CD4-positive, alpha-beta T cell (primary cell): ENCODE results near the gene TRIM72. TPM values are rescaled to one million over a fixed set of nuclear protein-coding genes. Genes with fewer than 3 reads are reported as not detected.

Experiments used
- ATAC-seq: fragments of 200-7000 bp; cut with Tn5 transposase; one replicate; pipeline ENCODE4 v1.10.0; 2022; ENCODE audit warnings: mild to moderate bottlenecking; ENCODE audit not compliant: poor library complexity
- CTCF ChIA-PET: fragments of 350-600 bp; sonication (Branson Sonifier 250); formaldehyde crosslinking; loops from one replicate; lab custom pipeline; 2021; ENCODE audit warnings: antibody characterized with exemption, inconsistent platforms; lab: Charles Lee
- POLR2A ChIA-PET: fragments of 350-600 bp; sonication (Branson Sonifier 250); formaldehyde crosslinking; loops from one replicate; lab custom pipeline; 2021; ENCODE audit warnings: antibody characterized with exemption, inconsistent platforms; lab: Charles Lee
- DNase-seq, 14 experiments: peaks; one replicate each; pipeline ENCODE4 v3.0.0-alpha.2; 2013 to 2020; ENCODE audit warnings: mixed read lengths in 2 of 14
- H3K27ac ChIP-seq, 2 donors: one replicate each; pipeline versions ENCODE4 v1.5.1 to v1.7.0; 2013; ENCODE audit warnings: low read length in 2 of 2, low read depth in 1 of 2, mild to moderate bottlenecking in 1 of 2
- H3K27me3 ChIP-seq, 2 experiments: 1 replicate in 1 of 2; 2 replicates in 1 of 2; pipeline versions ENCODE4 v1.6.1 to v1.7.0; 2013; ENCODE audit warnings: low read length in 2 of 2, control low read depth in 1 of 2, mild to moderate bottlenecking in 1 of 2, moderate library complexity in 1 of 2; ENCODE audit not compliant: insufficient read depth in 2 of 2, control insufficient read depth in 1 of 2
- H3K36me3 ChIP-seq: one replicate; pipeline ENCODE4 v1.6.1; 2013; ENCODE audit warnings: low read length, control low read depth; ENCODE audit not compliant: insufficient read depth
- H3K4me1 ChIP-seq: one replicate; pipeline ENCODE4 v1.6.1; 2013; ENCODE audit warnings: low read length, control low read depth; ENCODE audit not compliant: insufficient read depth
- H3K4me3 ChIP-seq: one replicate; pipeline ENCODE4 v1.5.1; 2013; ENCODE audit warnings: mild to moderate bottlenecking, low read length, moderate library complexity
- H3K9me3 ChIP-seq, 2 experiments: 1 replicate in 1 of 2; 2 replicates in 1 of 2; pipeline versions ENCODE4 v1.6.1 to v1.7.0; 2013; ENCODE audit warnings: low read length in 2 of 2, mild to moderate bottlenecking in 2 of 2, control low read depth in 1 of 2, moderate library complexity in 1 of 2; ENCODE audit not compliant: control insufficient read depth in 1 of 2, insufficient read depth in 1 of 2
- H3K27ac Mint-ChIP-seq: one replicate; pipeline ENCODE4 v1.8.0; 2020; ENCODE audit warnings: mixed read lengths
- H3K27me3 Mint-ChIP-seq: one replicate; pipeline ENCODE4 v1.8.0; 2021; ENCODE audit warnings: mixed read lengths
- H3K36me3 Mint-ChIP-seq: one replicate; pipeline ENCODE4 v1.8.0; 2021; ENCODE audit warnings: low read depth, mixed read lengths
- H3K4me1 Mint-ChIP-seq: one replicate; pipeline ENCODE4 v1.8.0; 2021; ENCODE audit warnings: low read depth, mixed read lengths
- H3K4me3 Mint-ChIP-seq: one replicate; pipeline ENCODE4 v1.8.0; 2020; ENCODE audit warnings: mild to moderate bottlenecking, mixed read lengths
- H3K9me3 Mint-ChIP-seq: one replicate; pipeline ENCODE4 v1.8.0; 2020; ENCODE audit warnings: mixed read lengths
- intact Hi-C, 2 experiments: fragments of 100-400 bp; cut with DNase I in 1 of 2; cut with micrococcal nuclease in 1 of 2; formaldehyde crosslinking; loops; one replicate each; pipeline versions ENCODE4 v1.15.1 to v1.9.0; 2023 to 2025; cut with DNase I, micrococcal nuclease
- total RNA-seq, 174 experiments: library from RNA in 2 of 174; stranded (reverse) in 2 of 174; gene quantifications; one replicate each; pipeline ENCODE4 v1.2.3 and lab custom pipeline; 2021 to 2026
- TF ChIP-seq, protein P1 (sequence below): fragments of 200-600 bp; IDR thresholded peaks from one replicate; pipeline ENCODE4 v1.8.0; 2022; ENCODE audit warnings: antibody characterized with exemption, mild to moderate bottlenecking

TRIM72 gene
- total RNA-seq, 2 experiments from 2014 or later, result 0.17 TPM; not detected in 1

DNA sequence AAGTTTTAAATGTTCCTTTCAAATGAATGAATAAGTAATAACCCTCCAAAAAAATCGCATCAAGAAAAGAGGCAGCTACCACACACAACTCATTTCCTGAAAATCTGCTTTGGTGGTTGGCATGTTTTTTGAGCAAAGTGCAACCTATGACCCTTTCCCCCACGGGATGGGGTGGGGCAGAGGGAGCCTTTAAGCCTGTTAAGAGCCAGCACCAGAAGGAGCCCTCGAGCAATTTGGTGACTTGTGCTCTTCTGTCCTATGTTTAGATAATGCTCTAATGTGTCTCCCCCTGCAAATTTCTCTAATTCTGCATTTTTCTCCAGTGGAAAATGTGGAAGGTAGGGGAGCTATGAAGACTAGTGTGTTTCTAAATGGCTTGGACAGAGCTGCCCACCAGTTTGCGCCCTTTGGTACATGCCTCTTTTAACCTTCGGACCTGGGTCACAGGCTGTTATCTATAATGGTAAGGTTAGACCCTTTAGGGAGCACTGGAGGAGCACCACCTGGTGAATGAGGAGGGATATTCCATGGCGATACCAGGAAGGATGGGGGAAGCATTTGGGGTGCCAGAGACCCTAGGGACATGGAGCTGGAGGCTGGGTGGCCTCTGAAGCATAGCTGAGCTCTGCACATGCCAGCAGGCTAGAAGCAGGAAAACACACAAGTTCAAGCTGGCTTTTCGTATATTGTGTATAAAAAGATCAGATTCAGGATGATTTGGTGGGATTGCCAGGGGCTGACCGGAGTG is 12.9 kb upstream of the TRIM72 start:
- H3K4me3 ChIP-seq, result peak overlapping the region; percentile 92
- peak overlapping the region; percentile 94 for H3K4me3 Mint-ChIP-seq
- no peaks in the 10 kb centered on the region for H3K27me3 Mint-ChIP-seq
- POLR2A ChIA-PET, result interaction anchor here (0.8 to 8.6 kb wide), 8 partner anchors 10 to 136 kb away, joined by 3 to 119 read pairs (median 21); partner anchors contain the start of genes FUS, TRIM72, ZNF646 and ZNF668
- intact Hi-C loops, result loop anchor here (1.0 to 10.0 kb wide), 6 partner anchors 15 to 674 kb away; partner anchors contain the start of genes ZNF843 (in 2 of the 2), FUS (in 1 of the 2) and ZNF267 (in 1 of the 2)
- no peaks in the 10 kb centered on the region for H3K9me3 Mint-ChIP-seq
- no peaks in the 10 kb centered on the region for H3K9me3 ChIP-seq
- H3K27me3 ChIP-seq, result no peaks in the 10 kb centered on the region
- CTCF ChIA-PET, result interaction anchor here (0.7 to 1.0 kb wide), 3 partner anchors 9 to 59 kb away, joined by 3 to 5 read pairs (median 4); no protein-coding TSS in a partner anchor
- TF ChIP-seq, protein P1, sequence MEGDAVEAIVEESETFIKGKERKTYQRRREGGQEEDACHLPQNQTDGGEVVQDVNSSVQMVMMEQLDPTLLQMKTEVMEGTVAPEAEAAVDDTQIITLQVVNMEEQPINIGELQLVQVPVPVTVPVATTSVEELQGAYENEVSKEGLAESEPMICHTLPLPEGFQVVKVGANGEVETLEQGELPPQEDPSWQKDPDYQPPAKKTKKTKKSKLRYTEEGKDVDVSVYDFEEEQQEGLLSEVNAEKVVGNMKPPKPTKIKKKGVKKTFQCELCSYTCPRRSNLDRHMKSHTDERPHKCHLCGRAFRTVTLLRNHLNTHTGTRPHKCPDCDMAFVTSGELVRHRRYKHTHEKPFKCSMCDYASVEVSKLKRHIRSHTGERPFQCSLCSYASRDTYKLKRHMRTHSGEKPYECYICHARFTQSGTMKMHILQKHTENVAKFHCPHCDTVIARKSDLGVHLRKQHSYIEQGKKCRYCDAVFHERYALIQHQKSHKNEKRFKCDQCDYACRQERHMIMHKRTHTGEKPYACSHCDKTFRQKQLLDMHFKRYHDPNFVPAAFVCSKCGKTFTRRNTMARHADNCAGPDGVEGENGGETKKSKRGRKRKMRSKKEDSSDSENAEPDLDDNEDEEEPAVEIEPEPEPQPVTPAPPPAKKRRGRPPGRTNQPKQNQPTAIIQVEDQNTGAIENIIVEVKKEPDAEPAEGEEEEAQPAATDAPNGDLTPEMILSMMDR, result peak; percentile 9
- ATAC-seq (peak; percentile 63), DNase-seq (peak in 12 of 14 experiments; percentile 33 to 78 (median 54))
- peak overlapping the region; percentile 90 for H3K27ac Mint-ChIP-seq
- peaks cover 60% of the 10 kb centered on the region for H3K4me1 Mint-ChIP-seq
- H3K36me3 ChIP-seq, result peaks cover 15% of the 10 kb centered on the region
- peak overlapping the region in 1 of 2 donors; percentile 60 for H3K27ac ChIP-seq
- peaks cover 48% of the 10 kb centered on the region for H3K36me3 Mint-ChIP-seq
- peaks cover 45% of the 10 kb centered on the region for H3K4me1 ChIP-seq

- ChIA-PET POLR2A (interaction anchor here (0.7 to 8.6 kb wide), 16 partner anchors 11 to 507 kb away, joined by 3 to 119 read pairs (median 6); partner anchors contain the start of genes ARMC5, FUS, KAT8 and PYDC1), CTCF (interaction anchor here (0.6 to 1.0 kb wide), 3 partner anchors 23 to 77 kb away, joined by 3 to 6 read pairs (median 4); no protein-coding TSS in a partner anchor)
- ATAC-seq (peak; percentile 64), DNase-seq (peak in 10 of 14 experiments; percentile 12 to 71 (median 48))
- Histone ChIP-seq H3K27me3 (no peaks in the 10 kb centered on the region), H3K4me3 (peak overlapping the region; percentile 92), H3K4me1 (peaks cover 45% of the 10 kb centered on the region), H3K9me3 (no peaks in the 10 kb centered on the region), H3K27ac (peak overlapping the region in 1 of 2 donors; percentile 60), H3K36me3 (peaks cover 7% of the 10 kb centered on the region)
- H3K36me3 Mint-ChIP-seq, result peaks cover 40% of the 10 kb centered on the region
- H3K27me3 Mint-ChIP-seq, result no peaks in the 10 kb centered on the region
- peak overlapping the region; percentile 90 for H3K27ac Mint-ChIP-seq
- TF ChIP-seq, protein P1, result no peak
- H3K9me3 Mint-ChIP-seq, result no peaks in the 10 kb centered on the region
- intact Hi-C loops, result loop anchor here (1.0 to 10.0 kb wide), 6 partner anchors 15 to 673 kb away; partner anchors contain the start of genes ZNF843 (in 2 of the 2), FUS (in 1 of the 2) and ZNF267 (in 1 of the 2)
- peaks cover 55% of the 10 kb centered on the region for H3K4me1 Mint-ChIP-seq
- H3K4me3 Mint-ChIP-seq, result peak overlapping the region; percentile 94
These were observed 12.1 kb upstream of the TRIM72 start for GRCh38 chr16:31201582-31202413.
